HG03095 (cell line): Measurements from ENCODE around the gene ELAVL2.
"Not testable (repeated sequence)": the region's sequence is repeated elsewhere in the genome, so short reads cannot be mapped to it uniquely, and the experiment has no call there.

Experiments used
- ATAC-seq: cut with Tn5 transposase; IDR thresholded peaks from one replicate; pipeline ENCODE4 v1.9.1; 2021; ENCODE audit warnings: moderate library complexity; ENCODE audit not compliant: unreplicated experiment

ELAVL2 gene

GRCh38 chr9:23730364-23730763 is 95.7 kb downstream of the ELAVL2 start:
- no peak for ATAC-seq

- no peak for ATAC-seq
Observed at GRCh38 chr9:23728736-23729135, 97.3 kb downstream of the ELAVL2 start.

GRCh38 chr9:23725279-23725946 is 100.6 kb downstream of the ELAVL2 start:
- ATAC-seq, result no peak

- ATAC-seq, result no peak
Observed at GRCh38 chr9:23723672-23724071, 102.4 kb downstream of the ELAVL2 start.

GRCh38 chr9:23723048-23723447 is 103.0 kb downstream of the ELAVL2 start:
- ATAC-seq, result not testable (repeated sequence)

GRCh38 chr9:23721466-23721865 is 104.6 kb downstream of the ELAVL2 start:
- ATAC-seq, result no peak

GRCh38 chr9:23717505-23717904 is 108.5 kb downstream of the ELAVL2 start:
- ATAC-seq, result no peak

GRCh38 chr9:23707249-23707648 is 118.8 kb downstream of the ELAVL2 start:
- ATAC-seq, result no peak

GRCh38 chr9:23702311-23702922 is 123.6 kb downstream of the ELAVL2 start:
- ATAC-seq, result no peak

- ATAC-seq, result no peak
Observed at GRCh38 chr9:23701291-23701690, 124.7 kb downstream of the ELAVL2 start.

- ATAC-seq, result no peak
Observed at GRCh38 chr9:23700359-23700758, 125.7 kb downstream of the ELAVL2 start.

- no peak for ATAC-seq
Observed at GRCh38 chr9:23698161-23698560, 127.9 kb downstream of the ELAVL2 start.

- no peak for ATAC-seq
Observed at GRCh38 chr9:23695572-23695971, 130.5 kb downstream of the ELAVL2 start.

- ATAC-seq, result no peak
Observed at GRCh38 chr9:23693374-23693773, 132.7 kb downstream of the ELAVL2 start.

GRCh38 chr9:23686896-23687295 is 139.1 kb downstream of the ELAVL2 start:
- ATAC-seq, result no peak

GRCh38 chr9:23686257-23686656 is 139.8 kb downstream of the ELAVL2 start:
- no peak for ATAC-seq

- ATAC-seq, result no peak
Observed at GRCh38 chr9:23683611-23684061, 142.4 kb downstream of the ELAVL2 start.

GRCh38 chr9:23682891-23683431 is 143.1 kb downstream of the ELAVL2 start:
- ATAC-seq, result no peak

- no peak for ATAC-seq
Observed at GRCh38 chr9:23682352-23682751, 143.7 kb downstream of the ELAVL2 start.

- no peak for ATAC-seq
Observed at GRCh38 chr9:23677446-23677845, 148.6 kb downstream of the ELAVL2 start.

- ATAC-seq, result no peak
Observed at GRCh38 chr9:23674016-23674585, 151.9 kb downstream of the ELAVL2 start.

GRCh38 chr9:23672151-23672550 is 153.9 kb downstream of the ELAVL2 start:
- ATAC-seq, result no peak
